NCI-H748 treated with DMSO at 0.1 percent for 48 hours (cell line): Measurements from ENCODE around the gene FRMPD1.
"Not testable (repeated sequence)": the region's sequence is repeated elsewhere in the genome, so short reads cannot be mapped to it uniquely, and the experiment has no call there.

Experiments used
- DNase-seq: peaks from one replicate; lab custom pipeline; 2025; lab: John Stamatoyannopoulos, UW

FRMPD1 gene

GRCh38 chr9:37650873-37651768, at the start of gene FRMPD1:
Gene FRMPD1 (plus strand): TSS chr9:37650954. CDS start chr9:37692642, 41,688 bp downstream.
- DNase-seq, result peak; percentile 27

GRCh38 chr9:37602061-37602460, 48.7 kb upstream of the FRMPD1 start:
- DNase-seq, result not testable (repeated sequence)

- DNase-seq, result no peak
These were observed 47.9 kb upstream of the FRMPD1 start for GRCh38 chr9:37602817-37603216.

GRCh38 chr9:37604296-37604695, 46.5 kb upstream of the FRMPD1 start:
- no peak for DNase-seq

- no peak for DNase-seq
These were observed 42.5 kb upstream of the FRMPD1 start for GRCh38 chr9:37608250-37608649.

- no peak for DNase-seq
These were observed 40.9 kb upstream of the FRMPD1 start for GRCh38 chr9:37609735-37610397.

GRCh38 chr9:37611014-37611413, 39.7 kb upstream of the FRMPD1 start:
- no peak for DNase-seq

- no peak for DNase-seq
These were observed 38.8 kb upstream of the FRMPD1 start for GRCh38 chr9:37611961-37612360.

GRCh38 chr9:37617161-37617560, 33.6 kb upstream of the FRMPD1 start:
- no peak for DNase-seq

GRCh38 chr9:37617832-37618231, 32.9 kb upstream of the FRMPD1 start:
- DNase-seq, result peak; percentile 61

- no peak for DNase-seq
These were observed 31.9 kb upstream of the FRMPD1 start for GRCh38 chr9:37618817-37619216.

GRCh38 chr9:37619806-37620205, 30.9 kb upstream of the FRMPD1 start:
- DNase-seq, result no peak

- DNase-seq, result no peak
These were observed 30.4 kb upstream of the FRMPD1 start for GRCh38 chr9:37620396-37620795.

GRCh38 chr9:37621273-37622121, 29.3 kb upstream of the FRMPD1 start:
- DNase-seq, result no peak

- no peak for DNase-seq
These were observed 28.3 kb upstream of the FRMPD1 start for GRCh38 chr9:37622462-37622861.

GRCh38 chr9:37623267-37623666, 27.5 kb upstream of the FRMPD1 start:
- no peak for DNase-seq

- DNase-seq, result no peak
These were observed 26.7 kb upstream of the FRMPD1 start for GRCh38 chr9:37624073-37624472.

GRCh38 chr9:37625036-37625757, 25.6 kb upstream of the FRMPD1 start:
- no peak for DNase-seq

GRCh38 chr9:37625758-37626147, 25.0 kb upstream of the FRMPD1 start:
- no peak for DNase-seq

- no peak for DNase-seq
These were observed 24.0 kb upstream of the FRMPD1 start for GRCh38 chr9:37626708-37627292.

- DNase-seq, result no peak
These were observed 18.3 kb upstream of the FRMPD1 start for GRCh38 chr9:37632479-37632878.
